Right ventricle myocardium inferior (tissue), 1 donor: Measurements from ENCODE around the gene PLA2G2F. TPM values are rescaled to one million over a fixed set of nuclear protein-coding genes. Genes with fewer than 3 reads are reported as not detected.
A peak's percentile ranks its signal among the peaks of the same experiment; 100 is the strongest.

Experiments used
- ATAC-seq: fragments of 200-7000 bp; cut with Tn5 transposase; one replicate; pipeline ENCODE4 v1.9.1; 2020; ENCODE audit warnings: mild to moderate bottlenecking, moderate library complexity
- DNase-seq: peaks from one replicate; pipeline ENCODE4 v3.0.0; 2021; ENCODE audit errors: missing footprints
- intact Hi-C: fragments of 100-400 bp; cut with DNase I; formaldehyde crosslinking; loops from one replicate; pipeline ENCODE4 v1.11.0; 2022
- long read RNA-seq: library from polyadenylated mRNA; unstranded; transcript quantifications from one replicate; pipeline ENCODE4 v2.0.0, GENCODE V29; 2021
- total RNA-seq: library from RNA; stranded (reverse); fragmentation: NEBNext Ultra II Directional; extraction: Animal tissue kit (Norgen Biotek cat#: 25700); gene quantifications from one replicate; pipeline ENCODE4 v1.2.1, GENCODE V29; 2021
- donor health status: DM: no; HTN: yes; CAD: no; lungs with severe emphysema.

The PLA2G2F gene
- not detected for total RNA-seq
- long read RNA-seq = 0 reads

- ATAC-seq (no peak), DNase-seq (no peak)
- intact Hi-C loops = no loop called here
Observed at GRCh38 chr1:20138961-20139550, at the start of gene PLA2G2F. Gene PLA2G2F (plus strand): TSS chr1:20139323. CDS start chr1:20139428, 105 bp downstream.

- intact Hi-C loops = loop anchor here (5.0 kb wide), 1 partner anchor 112 kb away; the partner anchor contains the start of gene PLA2G2A
- ATAC-seq = no peak
- no peak for DNase-seq
Observed at GRCh38 chr1:20089328-20090077, 49.6 kb upstream of the PLA2G2F start.

GRCh38 chr1:20090119-20090518 lies 49.0 kb upstream of the PLA2G2F start:
- no peak for DNase-seq
- ATAC-seq = no peak
- intact Hi-C loops = loop anchor here (5.0 kb wide), 1 partner anchor 113 kb away; the partner anchor contains the start of gene PLA2G2A

- no peak for DNase-seq
- no peak for ATAC-seq
- intact Hi-C loops = loop anchor here (5.0 kb wide), 1 partner anchor 113 kb away; the partner anchor contains the start of gene PLA2G2A
Observed at GRCh38 chr1:20090641-20091040, 48.5 kb upstream of the PLA2G2F start.

GRCh38 chr1:20093303-20093702 lies 45.8 kb upstream of the PLA2G2F start:
- intact Hi-C loops = loop anchor here (5.0 kb wide), 1 partner anchor 116 kb away; the partner anchor contains the start of gene PLA2G2A
- DNase-seq = no peak
- ATAC-seq = no peak

- DNase-seq = peak; percentile 86
- ATAC-seq = peak; percentile 82
- intact Hi-C loops = loop anchor here (2.0 to 5.0 kb wide), 2 partner anchors 65 to 117 kb away; partner anchors contain the start of gene PLA2G2A
Observed at GRCh38 chr1:20093940-20094391, 45.2 kb upstream of the PLA2G2F start.

- ATAC-seq (peak; percentile 5), DNase-seq (no peak)
- intact Hi-C loops = loop anchor here (2.0 kb wide), 1 partner anchor 67 kb away; no protein-coding TSS in a partner anchor
Observed at GRCh38 chr1:20095564-20096434, 43.3 kb upstream of the PLA2G2F start.

GRCh38 chr1:20096840-20097447 lies 42.2 kb upstream of the PLA2G2F start:
- DNase-seq (no peak), ATAC-seq (no peak)
- intact Hi-C loops = no loop called here

- intact Hi-C loops = no loop called here
- no peak for DNase-seq
- no peak for ATAC-seq
Observed at GRCh38 chr1:20099533-20099932, 39.6 kb upstream of the PLA2G2F start.

GRCh38 chr1:20100632-20101355 lies 38.3 kb upstream of the PLA2G2F start:
- ATAC-seq (peak; percentile 80), DNase-seq (no peak)
- intact Hi-C loops = loop anchor here (1.0 to 5.0 kb wide), 3 partner anchors 52 to 182 kb away; no protein-coding TSS in a partner anchor

- no peak for DNase-seq
- intact Hi-C loops = loop anchor here (5.0 kb wide), 1 partner anchor 94 kb away; no protein-coding TSS in a partner anchor
- no peak for ATAC-seq
Observed at GRCh38 chr1:20102875-20103274, 36.2 kb upstream of the PLA2G2F start.

GRCh38 chr1:20105856-20106255 lies 33.3 kb upstream of the PLA2G2F start:
- ATAC-seq = no peak
- intact Hi-C loops = no loop called here
- no peak for DNase-seq

- no peak for DNase-seq
- intact Hi-C loops = no loop called here
- ATAC-seq = no peak
Observed at GRCh38 chr1:20107351-20107750, 31.8 kb upstream of the PLA2G2F start.

- no peak for ATAC-seq
- no peak for DNase-seq
- intact Hi-C loops = no loop called here
Observed at GRCh38 chr1:20107796-20108195, 31.3 kb upstream of the PLA2G2F start.

GRCh38 chr1:20108366-20109123 lies 30.6 kb upstream of the PLA2G2F start:
- intact Hi-C loops = no loop called here
- ATAC-seq = no peak
- no peak for DNase-seq

- intact Hi-C loops = no loop called here
Observed at GRCh38 chr1:20109223-20109856, 29.8 kb upstream of the PLA2G2F start.

GRCh38 chr1:20110679-20111078 lies 28.4 kb upstream of the PLA2G2F start:
- intact Hi-C loops = no loop called here
- ATAC-seq (peak; percentile 70), DNase-seq (no peak)

More at GRCh38 chr1:20109223-20109856, 29.8 kb upstream of the PLA2G2F start:
- DNase-seq (no peak), ATAC-seq (no peak)
